K562 (cell line): Measurements from ENCODE around the gene SUMO3. TPM values are rescaled to one million over a fixed set of nuclear protein-coding genes. Genes with fewer than 3 reads are reported as not detected.

ENCODE experiments used
- ATAC-seq: fragments of 200-7000 bp; cut with Tn5 transposase; 3 replicates; pipeline ENCODE4 v1.9.1; 2020; ENCODE audit warnings: moderate library complexity
- BruUV-seq: library from RNA; stranded (reverse); fragments of 400-500 nt; replicated peaks from 2 replicates; lab custom pipeline; 2021; lab: Mats Ljungman, UMichigan
- CTCF ChIA-PET: fragments of 300-600 bp; formaldehyde crosslinking; extraction: SDS; loops from one replicate; lab custom pipeline; 2021; ENCODE audit warnings: low intra/inter-chr PET ratio; lab: Yijun Ruan, JAX
- POLR2A ChIA-PET: fragments of 300-600, 350-650 bp; sonication (Branson Sonifier 250); formaldehyde crosslinking; extraction: SDS; loops from one replicate; lab custom pipeline; 2021; ENCODE audit warnings: antibody characterized with exemption, inconsistent platforms; lab: Yijun Ruan, JAX
- DNase-seq, 4 experiments: peaks; one replicate each; pipeline versions ENCODE4 v3.0.0 to v3.0.0-alpha.2; 2011 to 2018; ENCODE audit warnings: low spot score in 3 of 4, mixed read lengths in 3 of 4; ENCODE audit errors: extremely low read depth in 1 of 4
- FAIRE-seq: peaks from 2 replicates; lab custom pipeline; 2011; peaks lifted over from hg19 to GRCh38; lab: Jason Lieb, UNC
- H2AFZ ChIP-seq: 2 replicates; pipeline ENCODE4 v1.6.0; 2011; ENCODE audit warnings: low read depth, low read length, control low read depth, inconsistent platforms
- H3K27ac ChIP-seq: fragments of 200-600 bp; 3 replicates; pipeline ENCODE4 v1.8.0; 2011; ENCODE audit warnings: low read depth, mild to moderate bottlenecking, control low read depth, inconsistent platforms, low read length, moderate library complexity, mixed read lengths; ENCODE audit errors: extremely low read depth
- H3K27me3 ChIP-seq, 2 experiments: fragments of 300-600 bp in 1 of 2; 2 replicates in 1 of 2; 3 replicates in 1 of 2; pipeline versions ENCODE4 v1.6.0 to v1.8.0; 2011; ENCODE audit warnings: inconsistent platforms in 2 of 2, low read length in 2 of 2, mild to moderate bottlenecking in 1 of 2, mixed read lengths in 1 of 2, moderate library complexity in 1 of 2; ENCODE audit not compliant: control insufficient read depth in 2 of 2, insufficient read depth in 2 of 2
- H3K36me3 ChIP-seq: fragments of 300-600 bp; 3 replicates; pipeline ENCODE4 v1.8.0; 2011; ENCODE audit warnings: mild to moderate bottlenecking, low read length, inconsistent platforms; ENCODE audit not compliant: control insufficient read depth, insufficient read depth
- H3K4me1 ChIP-seq, 2 experiments: fragments of 200-600 bp in 1 of 2; replicated peaks in 1 of 2; 2 replicates in 1 of 2; 3 replicates in 1 of 2; pipeline versions ENCODE4 v1.5.1 to v1.8.0; 2011; ENCODE audit warnings: inconsistent platforms in 2 of 2, low read length in 2 of 2, mild to moderate bottlenecking in 1 of 2, mixed read lengths in 1 of 2, moderate library complexity in 1 of 2; ENCODE audit not compliant: control insufficient read depth in 2 of 2, insufficient read depth in 2 of 2
- H3K4me2 ChIP-seq: 2 replicates; pipeline ENCODE4 v1.6.1; 2011; ENCODE audit warnings: low read length, control low read depth, inconsistent platforms, mixed read lengths; ENCODE audit not compliant: insufficient read depth
- H3K4me3 ChIP-seq: fragments of 200-600 bp; sonication (generic), shearing (Covaris generic); 2 replicates; pipeline ENCODE4 v1.5.1; 2016; ENCODE audit warnings: control low read depth, inconsistent platforms
- H3K79me2 ChIP-seq: fragments of 200-600 bp; 3 replicates; pipeline ENCODE4 v1.8.0; 2011; ENCODE audit warnings: low read length, inconsistent platforms; ENCODE audit not compliant: control insufficient read depth, insufficient read depth
- H3K9ac ChIP-seq, 2 experiments: 2 replicates each; pipeline versions ENCODE4 v1.6.0 to v1.6.1; 2011; ENCODE audit warnings: low read depth in 2 of 2, low read length in 2 of 2, control low read depth in 1 of 2, inconsistent platforms in 1 of 2, mild to moderate bottlenecking in 1 of 2, mixed read lengths in 1 of 2; ENCODE audit not compliant: insufficient read depth in 1 of 2
- H3K9me1 ChIP-seq: one replicate; pipeline ENCODE4 v1.6.0; 2011; ENCODE audit warnings: inconsistent platforms, mild to moderate bottlenecking, low read length, moderate library complexity; ENCODE audit not compliant: control insufficient read depth, insufficient read depth
- H3K9me3 ChIP-seq: replicated peaks from 2 replicates; pipeline ENCODE4 v1.5.1; 2011; ENCODE audit warnings: low read depth, low read length, inconsistent platforms; ENCODE audit not compliant: control insufficient read depth, insufficient read depth
- H4K20me1 ChIP-seq: replicated peaks from 2 replicates; pipeline ENCODE4 v1.6.1; 2011; ENCODE audit warnings: low read length, inconsistent platforms, mixed read lengths; ENCODE audit not compliant: control insufficient read depth, insufficient read depth
- BRF1 ChIP-seq: IDR thresholded peaks from 3 replicates; pipeline ENCODE4 v1.6.1; 2011; ENCODE audit warnings: borderline replicate concordance, mild to moderate bottlenecking; ENCODE audit not compliant: insufficient read length; ENCODE audit errors: extremely low read depth
- HMG20B ChIP-seq: fragments of 250-450 bp; sonication (Bioruptor Pico); IDR thresholded peaks from 2 replicates; pipeline ENCODE4 v1.5.0; 2021; ENCODE audit warnings: mild to moderate bottlenecking
- WGBS: fragments of 100-300 bp; shearing (Covaris generic); methylation state at CpG from one replicate; pipeline ENCODE4 v1.1.6; 2016; ENCODE audit warnings: low coverage, mixed read lengths; ENCODE audit not compliant: insufficient coverage; ENCODE audit errors: missing lambda C conversion rate; 5-methylcytosine and 5-hydroxymethylcytosine counted together
- in situ Hi-C: fragments of 300-500 bp; cut with MboI; formaldehyde crosslinking; loops from 4 replicates; pipeline ENCODE4 v1.15.0; 2018; ENCODE audit warnings: inconsistent platforms, mixed read lengths
- intact Hi-C: fragments of 100-400 bp; cut with micrococcal nuclease; formaldehyde crosslinking; loops from 2 replicates; pipeline ENCODE4 v1.14.2; 2022
- polyA plus RNA-seq, 8 experiments: library from polyadenylated mRNA; depleted of rRNA in 4 of 8; stranded (reverse) in 5 of 8; unstranded in 3 of 8; fragments of >200 nt; fragmentation: Nextera tagmentation in 2 of 8; fragmentation: Illumina TruSeq in 1 of 8; extraction: Ambion mirVana in 2 of 8; extraction: Trizol in 1 of 8; gene quantifications; 2 replicates each; pipeline versions ENCODE4 v1.2.1 to v1.2.3, GENCODE V29; 2011 to 2014; ENCODE audit warnings: inconsistent platforms in 1 of 8, missing spikeins in 1 of 8
- total RNA-seq, 7 experiments: library from RNA; depleted of rRNA in 6 of 7; stranded (reverse); fragments of >200 nt in 6 of 7; fragmentation: Illumina TruSeq in 2 of 7; extraction: Trizol in 2 of 7; gene quantifications; 2 replicates each; pipeline versions ENCODE4 v1.2.1 to v1.2.3, GENCODE V29; 2011 to 2021; ENCODE audit warnings: low replicate concordance in 1 of 7
- TF ChIP-seq, protein P1 (sequence below): IDR thresholded peaks from 3 replicates; pipeline ENCODE4 v1.6.1; 2011; ENCODE audit warnings: borderline replicate concordance, mild to moderate bottlenecking, moderate library complexity; ENCODE audit not compliant: insufficient read length; ENCODE audit errors: extremely low read depth

SUMO3 gene
- total and polyA plus RNA-seq, 9 of the 15 experiments (the other 6 are each of a cell fraction or from before 2014, with no cell fraction given): 13.9 to 143 (median 113) TPM

DNA sequence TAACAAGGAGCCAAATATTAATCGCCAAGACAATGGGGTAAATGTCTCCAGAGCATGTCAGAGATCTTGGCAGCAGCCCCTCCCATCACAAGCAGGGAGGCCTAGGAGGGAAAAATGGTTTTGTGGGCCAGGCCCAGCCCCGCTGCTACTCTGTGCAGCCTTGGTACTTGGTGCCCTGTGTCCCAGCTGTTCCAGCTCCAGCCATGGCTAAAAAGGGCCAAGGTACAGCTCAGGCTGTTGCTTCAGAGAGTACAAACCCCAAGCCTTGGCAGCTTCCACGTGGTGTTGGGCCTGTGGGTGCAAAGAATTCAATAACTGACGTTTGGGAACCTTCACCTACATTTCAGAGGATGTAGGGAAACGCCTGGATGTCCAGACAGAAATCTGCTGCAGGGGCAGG lies 26.6 kb downstream of the SUMO3 start:
- FAIRE-seq: no peak
- H3K4me1 ChIP-seq: peaks cover 0 to 13% of the 10 kb centered on the region in 2 experiments; a peak in 3 of 5 replicates
- no peak overlapping the region for H3K4me3 ChIP-seq
- no peak overlapping the region for H3K27ac ChIP-seq
- H3K4me2 ChIP-seq: no peak overlapping the region
- TF ChIP-seq, protein P1, sequence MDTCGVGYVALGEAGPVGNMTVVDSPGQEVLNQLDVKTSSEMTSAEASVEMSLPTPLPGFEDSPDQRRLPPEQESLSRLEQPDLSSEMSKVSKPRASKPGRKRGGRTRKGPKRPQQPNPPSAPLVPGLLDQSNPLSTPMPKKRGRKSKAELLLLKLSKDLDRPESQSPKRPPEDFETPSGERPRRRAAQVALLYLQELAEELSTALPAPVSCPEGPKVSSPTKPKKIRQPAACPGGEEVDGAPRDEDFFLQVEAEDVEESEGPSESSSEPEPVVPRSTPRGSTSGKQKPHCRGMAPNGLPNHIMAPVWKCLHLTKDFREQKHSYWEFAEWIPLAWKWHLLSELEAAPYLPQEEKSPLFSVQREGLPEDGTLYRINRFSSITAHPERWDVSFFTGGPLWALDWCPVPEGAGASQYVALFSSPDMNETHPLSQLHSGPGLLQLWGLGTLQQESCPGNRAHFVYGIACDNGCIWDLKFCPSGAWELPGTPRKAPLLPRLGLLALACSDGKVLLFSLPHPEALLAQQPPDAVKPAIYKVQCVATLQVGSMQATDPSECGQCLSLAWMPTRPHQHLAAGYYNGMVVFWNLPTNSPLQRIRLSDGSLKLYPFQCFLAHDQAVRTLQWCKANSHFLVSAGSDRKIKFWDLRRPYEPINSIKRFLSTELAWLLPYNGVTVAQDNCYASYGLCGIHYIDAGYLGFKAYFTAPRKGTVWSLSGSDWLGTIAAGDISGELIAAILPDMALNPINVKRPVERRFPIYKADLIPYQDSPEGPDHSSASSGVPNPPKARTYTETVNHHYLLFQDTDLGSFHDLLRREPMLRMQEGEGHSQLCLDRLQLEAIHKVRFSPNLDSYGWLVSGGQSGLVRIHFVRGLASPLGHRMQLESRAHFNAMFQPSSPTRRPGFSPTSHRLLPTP: no peak
- TF ChIP-seq HMG20B (CRISPR knock-in tag): no peak
- TF ChIP-seq BRF1: no peak
- no peaks in the 10 kb centered on the region for H3K9me1 ChIP-seq
- ChIA-PET CTCF (interaction anchor here (3.8 kb wide), 1 partner anchor 281 kb away, joined by 16 read pairs; no protein-coding TSS in a partner anchor), POLR2A (interaction anchor here (0.8 to 1.0 kb wide), 2 partner anchors 26 to 136 kb away, joined by 3 read pairs; no protein-coding TSS in a partner anchor)
- no peak overlapping the region for H2AFZ ChIP-seq
- 83% methylated on average over 5 of the region's 5 CpGs for WGBS
- no peak for DNase-seq
- BruUV-seq: no TSS peak
- peaks cover 67% of the 10 kb centered on the region for H3K36me3 ChIP-seq
- no peak overlapping the region for H3K9ac ChIP-seq
- in situ Hi-C loops: loop anchor here (5.0 kb wide), 1 partner anchor 274 kb away; no protein-coding TSS in a partner anchor
- intact Hi-C loops: no loop called here
- H3K9me3 ChIP-seq: no peaks in the 10 kb centered on the region
- no peaks in the 10 kb centered on the region for H3K27me3 ChIP-seq
- ATAC-seq: no peak
- H3K79me2 ChIP-seq: peaks cover 94% of the 10 kb centered on the region
- H4K20me1 ChIP-seq: peaks cover 26% of the 10 kb centered on the region
